Progenitor cell of endocrine pancreas (in vitro differentiated cells): ENCODE measurements around the gene SMKR1. TPM values are rescaled to one million over a fixed set of nuclear protein-coding genes. Genes with fewer than 3 reads are reported as not detected.

Experiments used
- DNase-seq: peaks from one replicate; pipeline ENCODE4 v3.0.0; 2021; ENCODE audit warnings: low spot score; ENCODE audit not compliant: unreplicated experiment
- H3K27ac Mint-ChIP-seq: 2 replicates; pipeline ENCODE4 v1.8.0; 2021; ENCODE audit warnings: mild to moderate bottlenecking, moderate library complexity, mixed read lengths
- H3K27me3 Mint-ChIP-seq: 2 replicates; pipeline ENCODE4 v1.8.0; 2021; ENCODE audit warnings: mixed read lengths
- H3K36me3 Mint-ChIP-seq: 2 replicates; pipeline ENCODE4 v1.8.0; 2022; ENCODE audit warnings: mixed read lengths; ENCODE audit not compliant: insufficient read depth
- H3K4me1 Mint-ChIP-seq: 2 replicates; pipeline ENCODE4 v1.8.0; 2021; ENCODE audit warnings: low read depth, mixed read lengths
- H3K4me3 Mint-ChIP-seq: 2 replicates; pipeline ENCODE4 v1.8.0; 2021; ENCODE audit warnings: low read depth, mild to moderate bottlenecking, moderate library complexity, mixed read lengths
- H3K9me3 Mint-ChIP-seq: 2 replicates; pipeline ENCODE4 v1.8.0; 2021; ENCODE audit warnings: low read depth, mixed read lengths
- CTCF ChIP-seq: fragments of 200-600 bp; sonication (generic); IDR thresholded peaks from one replicate; pipeline ENCODE4 v1.5.0; 2021; ENCODE audit warnings: antibody characterized with exemption, mild to moderate bottlenecking; ENCODE audit not compliant: unreplicated experiment
- total RNA-seq: library from RNA; stranded (reverse); gene quantifications from 2 replicates; pipeline ENCODE4 v1.2.1, GENCODE V29; 2021

Gene SMKR1
- total RNA-seq, 1 donor from 2014 or later: 2.3 TPM

GRCh38 chr7:129496653-129497052, 5.7 kb upstream of the SMKR1 start:
- Mint-ChIP-seq H3K4me3 (no peak overlapping the region), H3K27ac (no peak overlapping the region), H3K36me3 (no peaks in the 10 kb centered on the region), H3K4me1 (peaks cover 5% of the 10 kb centered on the region), H3K9me3 (no peaks in the 10 kb centered on the region), H3K27me3 (peaks cover 20% of the 10 kb centered on the region)
- DNase-seq: no peak
- no peak for TF ChIP-seq CTCF

DNA sequence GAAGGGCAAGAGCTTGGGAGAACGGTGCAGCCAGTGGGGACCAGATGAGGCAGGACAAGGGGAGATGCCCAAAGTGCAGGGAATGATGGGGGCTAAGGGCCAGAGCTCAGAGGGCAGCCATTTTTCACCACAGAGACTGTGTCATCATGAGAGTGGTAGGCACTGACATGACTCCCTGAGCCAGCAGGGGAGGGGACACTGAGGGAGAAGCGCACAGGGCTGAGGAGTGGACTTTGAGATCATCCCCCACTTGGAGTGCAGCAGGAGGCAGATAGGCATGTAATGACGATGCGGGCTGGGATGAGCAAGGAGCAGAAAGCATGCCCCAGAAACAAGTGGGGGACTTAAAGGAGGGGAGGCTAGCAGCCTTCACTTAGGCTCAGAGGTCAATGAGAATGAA, 5.2 kb upstream of the SMKR1 start:
- no peak for DNase-seq
- Mint-ChIP-seq H3K36me3 (no peaks in the 10 kb centered on the region), H3K27ac (no peak overlapping the region), H3K4me3 (no peak overlapping the region), H3K9me3 (no peaks in the 10 kb centered on the region), H3K27me3 (peaks cover 20% of the 10 kb centered on the region), H3K4me1 (peaks cover 5% of the 10 kb centered on the region)
- no peak for TF ChIP-seq CTCF

GRCh38 chr7:129498021-129498420, 4.3 kb upstream of the SMKR1 start:
- DNase-seq: no peak
- H3K4me3 Mint-ChIP-seq: no peak overlapping the region

DNA sequence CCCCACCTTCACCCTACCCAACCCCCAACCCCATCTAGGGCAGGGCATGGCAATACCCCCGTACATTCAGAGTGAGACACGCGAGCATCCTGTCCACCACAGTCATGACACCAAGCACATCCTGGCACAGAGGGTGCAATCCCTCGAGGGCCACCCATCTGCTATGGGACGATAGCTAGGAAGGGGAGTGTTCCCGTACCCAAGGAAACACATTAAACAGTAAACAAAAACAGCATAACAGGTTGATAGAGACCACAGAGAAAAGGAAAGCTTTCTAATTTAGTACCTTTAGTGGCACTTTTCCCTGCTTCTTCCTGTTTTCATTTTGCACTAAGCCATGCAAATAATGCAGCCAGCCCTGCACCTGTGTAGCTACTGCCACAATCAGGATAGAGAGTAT, 2.3 kb upstream of the SMKR1 start:
- no peak overlapping the region for H3K27ac Mint-ChIP-seq
- peaks cover 35% of the 10 kb centered on the region for H3K27me3 Mint-ChIP-seq
- H3K36me3 Mint-ChIP-seq: no peaks in the 10 kb centered on the region
- no peak for DNase-seq
- no peak overlapping the region for H3K4me3 Mint-ChIP-seq
- H3K4me1 Mint-ChIP-seq: peaks cover 7% of the 10 kb centered on the region
- H3K9me3 Mint-ChIP-seq: no peaks in the 10 kb centered on the region
- TF ChIP-seq CTCF: no peak

More at GRCh38 chr7:129498021-129498420, 4.3 kb upstream of the SMKR1 start:
- no peaks in the 10 kb centered on the region for H3K36me3 Mint-ChIP-seq
- H3K27ac Mint-ChIP-seq: no peak overlapping the region
- TF ChIP-seq CTCF: no peak
- H3K4me1 Mint-ChIP-seq: peaks cover 5% of the 10 kb centered on the region
- H3K27me3 Mint-ChIP-seq: peaks cover 21% of the 10 kb centered on the region
- H3K9me3 Mint-ChIP-seq: no peaks in the 10 kb centered on the region

- Mint-ChIP-seq H3K27ac (peak overlapping the region; percentile 2), H3K36me3 (no peaks in the 10 kb centered on the region), H3K4me1 (peaks cover 3% of the 10 kb centered on the region), H3K27me3 (peaks cover 33% of the 10 kb centered on the region), H3K4me3 (peak overlapping the region; percentile 74), H3K9me3 (no peaks in the 10 kb centered on the region)
- peak; percentile 16 for DNase-seq
- TF ChIP-seq CTCF: peak; percentile 36
Observed at GRCh38 chr7:129502708-129503685, 666 bp downstream of the SMKR1 start.
